GM23338 (cell line): Measurements from ENCODE around the gene IQGAP2. TPM values are rescaled to one million over a fixed set of nuclear protein-coding genes. Genes with fewer than 3 reads are reported as not detected.

ENCODE experiments used
- ATAC-seq: fragments of 200-7000 bp; cut with Tn5 transposase; 3 replicates; pipeline ENCODE4 v1.9.1; 2020
- DNase-seq: peaks from one replicate; pipeline ENCODE4 v3.0.0-alpha.2; 2015; ENCODE audit warnings: low spot score
- H2AFZ ChIP-seq: fragments of 200-600 bp; sonication (generic); 2 replicates; pipeline ENCODE4 v1.8.0; 2016; ENCODE audit warnings: antibody characterized with exemption, mild to moderate bottlenecking, moderate library complexity
- H3F3A ChIP-seq: fragments of 200-600 bp; sonication (generic); replicated peaks from 2 replicates; pipeline ENCODE4 v1.8.0; 2017; ENCODE audit warnings: antibody characterized with exemption, mixed run types, low read depth
- H3K27ac ChIP-seq: fragments of 200-600 bp; sonication (generic); 2 replicates; pipeline ENCODE4 v1.6.1; 2016; ENCODE audit warnings: low read depth
- H3K27me3 ChIP-seq: fragments of 200-600 bp; sonication (generic); 2 replicates; pipeline ENCODE4 v1.8.0; 2016; ENCODE audit warnings: mild to moderate bottlenecking, mixed run types, moderate library complexity; ENCODE audit not compliant: insufficient read depth
- H3K36me3 ChIP-seq: fragments of 200-600 bp; sonication (generic); 2 replicates; pipeline ENCODE4 v1.8.0; 2016; ENCODE audit warnings: mild to moderate bottlenecking; ENCODE audit not compliant: insufficient read depth
- H3K4me1 ChIP-seq: fragments of 200-600 bp; sonication (generic); 2 replicates; pipeline ENCODE4 v1.8.0; 2016; ENCODE audit warnings: mild to moderate bottlenecking, moderate library complexity; ENCODE audit not compliant: insufficient read depth
- H3K4me2 ChIP-seq: fragments of 200-600 bp; sonication (generic); 2 replicates; pipeline ENCODE4 v1.7.1; 2017; ENCODE audit warnings: mixed run types
- H3K4me3 ChIP-seq: fragments of 200-600 bp; sonication (generic); 2 replicates; pipeline ENCODE4 v1.6.1; 2016; ENCODE audit warnings: mixed run types
- H3K79me2 ChIP-seq: fragments of 200-600 bp; sonication (generic); replicated peaks from 2 replicates; pipeline ENCODE4 v1.8.0; 2017; ENCODE audit warnings: mild to moderate bottlenecking; ENCODE audit not compliant: insufficient read depth
- H3K9me2 ChIP-seq: fragments of 200-600 bp; sonication (generic); 2 replicates; pipeline ENCODE4 v1.8.0; 2017; ENCODE audit not compliant: insufficient read depth
- H4K20me1 ChIP-seq: fragments of 200-600 bp; sonication (generic); replicated peaks from 2 replicates; pipeline ENCODE4 v1.8.0; 2017; ENCODE audit warnings: mild to moderate bottlenecking; ENCODE audit not compliant: insufficient read depth
- H3K27ac Mint-ChIP-seq: 2 replicates; pipeline ENCODE4 v1.8.0; 2020; ENCODE audit warnings: inconsistent platforms, mild to moderate bottlenecking, moderate library complexity, mixed read lengths
- H3K27me3 Mint-ChIP-seq: 3 replicates; pipeline ENCODE4 v1.8.0; 2022; ENCODE audit warnings: low read depth, mild to moderate bottlenecking, moderate library complexity, mixed read lengths, inconsistent platforms; ENCODE audit not compliant: insufficient read depth, poor library complexity
- H3K36me3 Mint-ChIP-seq: 3 replicates; pipeline ENCODE4 v1.8.0; 2021; ENCODE audit warnings: low read depth, mild to moderate bottlenecking, inconsistent platforms, moderate library complexity, mixed read lengths
- H3K4me1 Mint-ChIP-seq: 3 replicates; pipeline ENCODE4 v1.8.0; 2020; ENCODE audit warnings: mild to moderate bottlenecking, inconsistent platforms, mixed read lengths
- H3K4me3 Mint-ChIP-seq: 3 replicates; pipeline ENCODE4 v1.8.0; 2021; ENCODE audit warnings: moderate library complexity, mild to moderate bottlenecking, inconsistent platforms, mixed read lengths
- H3K9me3 Mint-ChIP-seq: 3 replicates; pipeline ENCODE4 v1.8.0; 2020; ENCODE audit warnings: moderate library complexity, mild to moderate bottlenecking, inconsistent platforms, mixed read lengths
- CREB1 ChIP-seq: fragments of 250-450 bp; sonication (Bioruptor Pico); IDR thresholded peaks from 2 replicates; pipeline ENCODE4 v1.5.0; 2020; ENCODE audit warnings: low read depth, mild to moderate bottlenecking, moderate library complexity
- CTCF ChIP-seq, 2 experiments: fragments of 200-600 bp in 1 of 2; sonication (generic) in 1 of 2; conservative IDR thresholded peaks; 2 replicates each; pipeline versions ENCODE4 v1.5.1 to v1.6.1; 2016 to 2017; ENCODE audit warnings: antibody characterized with exemption in 2 of 2, low read depth in 2 of 2, mild to moderate bottlenecking in 2 of 2, moderate library complexity in 1 of 2
- ETS1 ChIP-seq: IDR thresholded peaks from 2 replicates; pipeline ENCODE4 v1.6.1; 2016; ENCODE audit warnings: antibody characterized with exemption
- EZH2 ChIP-seq: fragments of 200-600 bp; sonication (generic); IDR thresholded peaks from one replicate; pipeline ENCODE4 v1.8.0; 2017; ENCODE audit warnings: antibody characterized with exemption, mild to moderate bottlenecking, low read depth; ENCODE audit not compliant: unreplicated experiment
- EZH2phosphoT487 ChIP-seq: fragments of 200-600 bp; sonication (generic); IDR thresholded peaks from one replicate; pipeline ENCODE4 v1.8.1; 2018; ENCODE audit warnings: antibody characterized with exemption; ENCODE audit not compliant: unreplicated experiment
- JUNB ChIP-seq: IDR thresholded peaks from one replicate; pipeline ENCODE4 v1.6.1; 2016; ENCODE audit warnings: antibody characterized with exemption; ENCODE audit not compliant: unreplicated experiment
- NANOG ChIP-seq: IDR thresholded peaks from 2 replicates; pipeline ENCODE4 v1.6.1; 2016; ENCODE audit warnings: antibody characterized with exemption, borderline replicate concordance
- POLR2AphosphoS5 ChIP-seq: IDR thresholded peaks from 2 replicates; pipeline ENCODE4 v1.6.1; 2016; ENCODE audit warnings: antibody characterized with exemption, low read depth
- REST ChIP-seq: IDR thresholded peaks from one replicate; pipeline ENCODE4 v1.6.1; 2018; ENCODE audit warnings: antibody characterized with exemption; ENCODE audit not compliant: unreplicated experiment
- STAT1 ChIP-seq: IDR thresholded peaks from one replicate; pipeline ENCODE4 v1.6.1; 2016; ENCODE audit warnings: antibody characterized with exemption; ENCODE audit not compliant: unreplicated experiment
- ZNF114 ChIP-seq: fragments of 250-450 bp; sonication (Bioruptor Pico); IDR thresholded peaks from 2 replicates; pipeline ENCODE4 v1.5.0; 2020; ENCODE audit warnings: mild to moderate bottlenecking, moderate library complexity
- ZNF331 ChIP-seq: fragments of 250-450 bp; sonication (Bioruptor Pico); IDR thresholded peaks from 2 replicates; pipeline ENCODE4 v1.5.0; 2020; ENCODE audit warnings: low read depth, mild to moderate bottlenecking, moderate library complexity
- ZNF462 ChIP-seq: fragments of 250-450 bp; sonication (Bioruptor Pico); IDR thresholded peaks from 2 replicates; pipeline ENCODE4 v1.5.0; 2020; ENCODE audit warnings: mild to moderate bottlenecking, moderate library complexity
- polyA plus RNA-seq: library from polyadenylated mRNA; unstranded; fragments of >200 nt; fragmentation: Nextera tagmentation; extraction: Ambion mirVana; gene quantifications from 2 replicates; pipeline ENCODE4 v1.2.1, GENCODE V29; 2016
- total RNA-seq: library from RNA; depleted of rRNA; stranded (reverse); fragments of >200 nt; shearing (Covaris generic); gene quantifications from 2 replicates; pipeline ENCODE4 v1.2.3, GENCODE V29; 2014

The IQGAP2 gene
- total and polyA plus RNA-seq, 2 experiments from 2014 or later: 60.0 to 86.5 TPM

- Mint-ChIP-seq H3K9me3 (no peaks in the 10 kb centered on the region), H3K4me3 (no peak overlapping the region), H3K4me1 (no peaks in the 10 kb centered on the region), H3K27me3 (peaks cover 2% of the 10 kb centered on the region), H3K36me3 (peaks cover 12% of the 10 kb centered on the region), H3K27ac (no peak overlapping the region)
- no peaks in the 10 kb centered on the region for H4K20me1 ChIP-seq
- H3K27me3 ChIP-seq: no peaks in the 10 kb centered on the region
- DNase-seq: no peak
- no peaks in the 10 kb centered on the region for H3K4me1 ChIP-seq
- no peak overlapping the region for H3K27ac ChIP-seq
- no peaks in the 10 kb centered on the region for H3K79me2 ChIP-seq
- no peaks in the 10 kb centered on the region for H3F3A ChIP-seq
- no peak for TF ChIP-seq JUNB
- no peak for TF ChIP-seq NANOG
- no peak for TF ChIP-seq ZNF462 (CRISPR knock-in tag)
- no peak for TF ChIP-seq ETS1
- TF ChIP-seq EZH2: no peak
- no peak for TF ChIP-seq CTCF (conservative IDR thresholded peaks at IDR 0.05; ENCODE audit: low read depth in 2 of 2)
- TF ChIP-seq POLR2AphosphoS5: no peak
- no peak for TF ChIP-seq ZNF331 (CRISPR knock-in tag)
- no peak for TF ChIP-seq ZNF114 (CRISPR knock-in tag)
- TF ChIP-seq REST: no peak
- no peak for TF ChIP-seq STAT1
- TF ChIP-seq EZH2phosphoT487: no peak
- no peak for TF ChIP-seq CREB1 (CRISPR knock-in tag)
- no peaks in the 10 kb centered on the region; the same call in 1 of the 2 replicates for H3K9me2 ChIP-seq
- ATAC-seq: no peak
- no peaks in the 10 kb centered on the region for H3K36me3 ChIP-seq
- H2AFZ ChIP-seq: no peak overlapping the region
- no peak overlapping the region for H3K4me3 ChIP-seq
- no peak overlapping the region for H3K4me2 ChIP-seq
Observed at GRCh38 chr5:76736679-76737556, 333.8 kb downstream of the IQGAP2 start.
